Muscle layer of duodenum (tissue), 2 donors: ENCODE measurements around the gene SALL1.

ENCODE experiments used
- H3K27ac ChIP-seq: one replicate; pipeline ENCODE4 v1.7.0; 2013; ENCODE audit warnings: mild to moderate bottlenecking, low read length
- H3K27me3 ChIP-seq: one replicate; pipeline ENCODE4 v1.7.0; 2013; ENCODE audit warnings: low read depth, mild to moderate bottlenecking, control low read depth, low read length
- H3K36me3 ChIP-seq, 2 donors: one replicate each; pipeline ENCODE4 v1.7.0; 2013; ENCODE audit warnings: low read length in 2 of 2, control low read depth in 1 of 2, mild to moderate bottlenecking in 1 of 2; ENCODE audit not compliant: insufficient read depth in 2 of 2, control insufficient read depth in 1 of 2
- H3K4me1 ChIP-seq, 2 donors: one replicate each; pipeline ENCODE4 v1.7.0; 2013; ENCODE audit warnings: low read length in 2 of 2, mild to moderate bottlenecking in 2 of 2, control low read depth in 1 of 2, moderate library complexity in 1 of 2; ENCODE audit not compliant: insufficient read depth in 2 of 2, control insufficient read depth in 1 of 2
- H3K4me3 ChIP-seq, 2 donors: one replicate each; pipeline ENCODE4 v1.7.0; 2013; ENCODE audit warnings: low read length in 2 of 2, low read depth in 1 of 2, mild to moderate bottlenecking in 1 of 2
- H3K9me3 ChIP-seq, 2 donors: one replicate each; pipeline ENCODE4 v1.7.0; 2013; ENCODE audit warnings: low read length in 2 of 2, control low read depth in 1 of 2, mild to moderate bottlenecking in 1 of 2; ENCODE audit not compliant: control insufficient read depth in 1 of 2
- donor health status: healthy.

Gene SALL1

GRCh38 chr16:51106535-51106934 is 44.5 kb downstream of the SALL1 start:
- Histone ChIP-seq H3K4me1 (no peaks in the 10 kb centered on the region), H3K9me3 (no peaks in the 10 kb centered on the region), H3K36me3 (no peaks in the 10 kb centered on the region), H3K4me3 (no peak overlapping the region), H3K27ac (no peak overlapping the region), H3K27me3 (no peaks in the 10 kb centered on the region)

- Histone ChIP-seq H3K4me3 (no peak overlapping the region), H3K27ac (no peak overlapping the region), H3K4me1 (no peaks in the 10 kb centered on the region), H3K36me3 (no peaks in the 10 kb centered on the region), H3K27me3 (no peaks in the 10 kb centered on the region), H3K9me3 (no peaks in the 10 kb centered on the region)
Observed at GRCh38 chr16:51103590-51103989, 47.5 kb downstream of the SALL1 start.

- Histone ChIP-seq H3K27ac (no peak overlapping the region), H3K4me3 (no peak overlapping the region), H3K36me3 (no peaks in the 10 kb centered on the region)
Observed at GRCh38 chr16:51097729-51098128, 53.3 kb downstream of the SALL1 start.

GRCh38 chr16:51095890-51096626 is 55.0 kb downstream of the SALL1 start:
- Histone ChIP-seq H3K27me3 (no peaks in the 10 kb centered on the region), H3K27ac (no peak overlapping the region), H3K9me3 (no peaks in the 10 kb centered on the region), H3K4me1 (no peaks in the 10 kb centered on the region), H3K36me3 (no peaks in the 10 kb centered on the region), H3K4me3 (no peak overlapping the region)

More at GRCh38 chr16:51097729-51098128, 53.3 kb downstream of the SALL1 start:
- no peaks in the 10 kb centered on the region for H3K4me1 ChIP-seq
- no peaks in the 10 kb centered on the region for H3K27me3 ChIP-seq
- no peaks in the 10 kb centered on the region for H3K9me3 ChIP-seq

- H3K27ac ChIP-seq = no peak overlapping the region
- H3K4me1 ChIP-seq = no peaks in the 10 kb centered on the region
- no peaks in the 10 kb centered on the region for H3K9me3 ChIP-seq
- no peaks in the 10 kb centered on the region for H3K27me3 ChIP-seq
- H3K4me3 ChIP-seq = no peak overlapping the region
- no peaks in the 10 kb centered on the region for H3K36me3 ChIP-seq
Observed at GRCh38 chr16:51095084-51095881, 55.8 kb downstream of the SALL1 start.

GRCh38 chr16:51093726-51094280 is 57.3 kb downstream of the SALL1 start:
- Histone ChIP-seq H3K4me1 (no peaks in the 10 kb centered on the region), H3K36me3 (no peaks in the 10 kb centered on the region), H3K27me3 (no peaks in the 10 kb centered on the region), H3K4me3 (no peak overlapping the region), H3K27ac (no peak overlapping the region), H3K9me3 (no peaks in the 10 kb centered on the region)
